Upper lobe of left lung (tissue), 6 donors: ENCODE results near the gene ACTA2. TPM values are rescaled to one million over a fixed set of nuclear protein-coding genes. Genes with fewer than 3 reads are reported as not detected.

Experiments used
- ATAC-seq, 2 donors: fragments of 200-7000 bp; cut with Tn5 transposase; one replicate each; pipeline ENCODE4 v1.9.1; 2022; ENCODE audit warnings: mild to moderate bottlenecking in 2 of 2, moderate library complexity in 2 of 2; ENCODE audit not compliant: low FRiP score in 2 of 2
- DNase-seq, 2 donors: peaks; one replicate each; pipeline ENCODE4 v3.0.0-alpha.2; 2019 to 2020
- H3K27ac ChIP-seq, 4 donors: fragments of 200-600 bp; sonication (generic); one replicate each; pipeline ENCODE4 v1.5.1; 2016 to 2019
- H3K27me3 ChIP-seq, 4 donors: fragments of 200-600 bp; sonication (generic); one replicate each; pipeline ENCODE4 v1.5.1; 2017 to 2019
- H3K36me3 ChIP-seq, 4 donors: fragments of 200-600 bp; sonication (generic); one replicate each; pipeline ENCODE4 v1.5.1; 2016 to 2019
- H3K4me1 ChIP-seq, 4 donors: fragments of 200-600 bp; sonication (generic); one replicate each; pipeline ENCODE4 v1.5.1; 2018 to 2019
- H3K4me3 ChIP-seq, 4 donors: fragments of 200-600 bp; sonication (generic); one replicate each; pipeline ENCODE4 v1.5.1; 2017 to 2019; ENCODE audit warnings: mild to moderate bottlenecking in 2 of 4, moderate library complexity in 1 of 4
- H3K9me3 ChIP-seq, 4 donors: fragments of 200-600 bp; sonication (generic); one replicate each; pipeline ENCODE4 v1.5.1; 2018 to 2019
- EP300 ChIP-seq, 4 donors: sonication (generic); formaldehyde crosslinking; IDR thresholded peaks; one replicate each; pipeline ENCODE4 v1.5.1; 2017; ENCODE audit warnings: antibody characterized with exemption in 4 of 4, control low read depth in 2 of 4
- POLR2A ChIP-seq, 4 donors: fragments of 450-650 bp; IDR thresholded peaks; one replicate each; pipeline ENCODE4 v1.5.1; 2016 to 2017; ENCODE audit warnings: antibody characterized with exemption in 4 of 4, mild to moderate bottlenecking in 2 of 4
- POLR2AphosphoS5 ChIP-seq, 2 donors: sonication (generic); formaldehyde crosslinking; IDR thresholded peaks; one replicate each; pipeline ENCODE4 v1.5.1; 2017; ENCODE audit warnings: antibody characterized with exemption in 2 of 2
- WGBS, 2 donors: methylation state at CpG; one replicate each; pipeline ENCODE4 v1.1.5; 2017 to 2018; 5-methylcytosine and 5-hydroxymethylcytosine counted together
- total RNA-seq, 6 donors: library from RNA; depleted of rRNA in 4 of 6; stranded (reverse); fragments of >200 nt in 4 of 6; gene quantifications; one replicate each; pipeline versions ENCODE4 v1.1.0 to v1.2.1, GENCODE V29; 2016 to 2021
- TF ChIP-seq, protein P1 (sequence below), 6 experiments: fragments of 450-650 bp in 4 of 6; fragments of 200-600 bp in 2 of 6; sonication (generic) in 2 of 6; IDR thresholded peaks; one replicate each; pipeline ENCODE4 v1.5.1; 2016 to 2019; ENCODE audit warnings: antibody characterized with exemption in 6 of 6
- donor health status: DM: no; HTN: no; CAD: no; lungs with moderate emphysema.
- donor health status: DM: no; HTN: yes; CAD: no; lungs with severe emphysema.

The ACTA2 gene
- total RNA-seq: 100 to 1,000 TPM in 5 of 6 donors, 10 to 100 TPM in 1; 94.3 to 328 (median 186) TPM

DNA sequence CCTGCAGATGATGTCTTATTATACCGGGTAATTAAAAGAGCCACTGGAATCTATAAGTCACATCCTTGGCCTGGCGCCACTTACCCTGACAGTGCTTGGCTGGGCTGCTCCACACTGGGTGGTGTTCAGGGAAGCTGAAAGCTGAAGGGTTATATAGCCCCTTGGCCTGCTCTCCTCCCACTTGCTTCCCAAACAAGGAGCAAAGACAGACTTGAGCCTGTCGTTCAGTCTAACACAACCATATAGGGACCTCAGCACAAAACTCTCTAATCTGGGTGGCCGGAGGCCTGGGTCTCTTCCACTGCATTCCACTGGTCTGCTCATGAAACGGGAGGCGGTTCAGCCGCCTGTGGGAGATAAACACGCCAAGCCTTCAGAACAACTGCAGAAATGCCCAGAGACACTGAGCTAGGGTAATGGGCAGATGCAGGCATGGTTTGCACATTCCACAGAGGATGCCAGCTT lies at the start of gene ACTA2:
Gene ACTA2, minus strand, starts transcription at position 127 of the 465 bp plus-strand sequence. CDS start 3,843 bp downstream, outside the sequence.
- H3K4me1 ChIP-seq: no peaks in the 10 kb centered on the region
- peak in 1 of 2 donors; percentile 20 for ATAC-seq
- peak within 1 kb of the TSS; percentile 21 to 61 (median 54) for H3K27ac ChIP-seq
- H3K27me3 ChIP-seq: no peaks in the 10 kb centered on the region
- peak within 1 kb of the TSS; percentile 2 to 33 (median 28) for H3K4me3 ChIP-seq
- no peaks in the 10 kb centered on the region for H3K9me3 ChIP-seq
- no peaks in the 10 kb centered on the region for H3K36me3 ChIP-seq
- TF ChIP-seq EP300 (IDR thresholded peaks at IDR 0.05) (no peak), POLR2AphosphoS5 (IDR thresholded peaks at IDR 0.05) (peak in 1 of 2 donors; percentile 60), POLR2A (IDR thresholded peaks at IDR 0.05) (no peak)
- TF ChIP-seq, protein P1, sequence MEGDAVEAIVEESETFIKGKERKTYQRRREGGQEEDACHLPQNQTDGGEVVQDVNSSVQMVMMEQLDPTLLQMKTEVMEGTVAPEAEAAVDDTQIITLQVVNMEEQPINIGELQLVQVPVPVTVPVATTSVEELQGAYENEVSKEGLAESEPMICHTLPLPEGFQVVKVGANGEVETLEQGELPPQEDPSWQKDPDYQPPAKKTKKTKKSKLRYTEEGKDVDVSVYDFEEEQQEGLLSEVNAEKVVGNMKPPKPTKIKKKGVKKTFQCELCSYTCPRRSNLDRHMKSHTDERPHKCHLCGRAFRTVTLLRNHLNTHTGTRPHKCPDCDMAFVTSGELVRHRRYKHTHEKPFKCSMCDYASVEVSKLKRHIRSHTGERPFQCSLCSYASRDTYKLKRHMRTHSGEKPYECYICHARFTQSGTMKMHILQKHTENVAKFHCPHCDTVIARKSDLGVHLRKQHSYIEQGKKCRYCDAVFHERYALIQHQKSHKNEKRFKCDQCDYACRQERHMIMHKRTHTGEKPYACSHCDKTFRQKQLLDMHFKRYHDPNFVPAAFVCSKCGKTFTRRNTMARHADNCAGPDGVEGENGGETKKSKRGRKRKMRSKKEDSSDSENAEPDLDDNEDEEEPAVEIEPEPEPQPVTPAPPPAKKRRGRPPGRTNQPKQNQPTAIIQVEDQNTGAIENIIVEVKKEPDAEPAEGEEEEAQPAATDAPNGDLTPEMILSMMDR (IDR thresholded peaks at IDR 0.05): no peak
- WGBS, 2 donors: 84 to 85% methylated on average over 8 of the region's 8 CpGs
- DNase-seq: no peak

DNA sequence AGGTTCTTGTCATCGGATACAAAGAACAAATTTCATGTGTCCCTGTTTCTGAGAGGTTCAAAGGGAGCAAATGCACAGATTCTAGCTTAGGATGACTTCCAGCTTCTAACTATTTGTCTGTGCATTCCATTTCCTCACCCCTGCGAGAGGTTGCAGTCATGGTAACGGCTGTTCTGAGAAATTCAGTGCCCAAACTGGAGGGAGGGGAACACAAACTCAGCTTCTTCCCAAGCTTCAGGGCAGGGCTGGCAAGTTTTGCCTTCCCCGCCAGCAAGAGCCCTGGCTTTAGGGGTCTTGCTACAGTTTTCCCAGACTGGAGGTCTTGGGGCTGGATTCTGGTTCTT lies 49.1 kb upstream of the ACTA2 start:
- Histone ChIP-seq H3K4me3 (peak overlapping the region in 1 of 4 donors; percentile 21), H3K27me3 (no peaks in the 10 kb centered on the region), H3K9me3 (no peaks in the 10 kb centered on the region), H3K27ac (peak overlapping the region; percentile 27 to 77 (median 61)), H3K36me3 (peaks cover 0 to 39% (median 9%) of the 10 kb centered on the region in 4 donors), H3K4me1 (peaks cover 16 to 48% (median 39%) of the 10 kb centered on the region in 4 donors)
- TF ChIP-seq, protein P1 (IDR thresholded peaks at IDR 0.05): no peak
- TF ChIP-seq POLR2AphosphoS5 (IDR thresholded peaks at IDR 0.05) (no peak), POLR2A (IDR thresholded peaks at IDR 0.05) (no peak)
- DNase-seq (no peak), ATAC-seq (no peak)
- 43 to 57% methylated on average over 4 of the region's 4 CpGs for WGBS, 2 donors

DNA sequence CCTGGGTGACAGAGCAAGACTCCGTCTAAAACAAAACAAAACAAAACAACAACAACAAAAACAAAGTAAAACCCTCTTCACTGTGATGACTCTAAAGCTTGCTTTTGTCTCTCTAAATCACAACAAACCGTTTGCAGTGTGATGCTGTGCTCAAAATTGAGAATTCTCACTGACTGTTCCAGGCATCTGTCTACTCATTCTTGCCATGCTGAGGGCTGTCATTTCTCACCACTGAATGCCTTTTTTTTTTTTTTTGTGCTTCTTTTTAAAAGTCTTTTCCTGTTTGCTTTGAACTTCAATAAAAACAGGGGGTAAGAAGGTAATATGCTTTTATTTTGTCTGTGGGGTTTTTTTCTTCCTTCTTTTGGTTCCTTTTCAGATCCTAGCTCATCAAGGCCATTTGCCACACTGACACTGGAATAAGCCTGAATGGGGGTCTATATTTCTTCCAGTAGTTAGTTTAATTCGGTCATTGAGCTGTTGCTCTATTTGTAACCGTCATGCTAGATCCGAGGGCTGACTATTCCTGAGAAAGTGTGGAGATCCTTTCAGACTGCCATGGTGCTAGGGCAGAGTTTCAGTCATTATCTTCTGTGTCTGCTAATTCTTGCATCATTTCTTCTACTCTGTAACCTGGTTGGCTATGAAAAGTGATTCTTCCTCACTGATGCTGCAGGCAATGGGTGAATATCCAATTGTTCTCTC lies 48.6 kb upstream of the ACTA2 start:
- WGBS, 2 donors: 54 to 63% methylated on average over 5 of the region's 5 CpGs
- Histone ChIP-seq H3K27ac (peak overlapping the region; percentile 27 to 77 (median 61)), H3K4me1 (peaks cover 16 to 50% (median 41%) of the 10 kb centered on the region in 4 donors), H3K27me3 (no peaks in the 10 kb centered on the region), H3K36me3 (peaks cover 0 to 34% (median 9%) of the 10 kb centered on the region in 4 donors), H3K4me3 (peak overlapping the region in 1 of 4 donors; percentile 21), H3K9me3 (no peaks in the 10 kb centered on the region)
- DNase-seq (no peak), ATAC-seq (peak in 1 of 2 donors; percentile 33)
- TF ChIP-seq POLR2A (IDR thresholded peaks at IDR 0.05): no peak
- TF ChIP-seq, protein P1 (IDR thresholded peaks at IDR 0.05): no peak

DNA sequence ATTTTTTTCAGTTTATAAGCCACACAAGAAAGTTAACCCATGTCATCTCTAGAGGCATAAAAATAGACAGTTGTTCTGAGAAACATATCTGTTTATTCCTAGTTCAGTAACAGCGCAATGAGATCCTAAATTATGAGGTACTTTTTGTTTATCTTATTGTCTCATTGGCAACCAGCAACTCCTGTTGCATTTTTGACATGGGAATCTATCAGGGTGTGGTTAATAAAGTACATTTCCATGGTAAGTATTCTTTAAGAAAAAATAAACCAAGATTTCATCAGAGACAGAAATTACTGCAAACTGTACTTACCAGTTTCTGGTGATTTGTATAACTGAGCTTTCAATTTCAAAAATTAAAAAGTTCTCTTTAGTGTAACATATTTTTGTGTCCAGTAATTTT lies 47.1 kb upstream of the ACTA2 start:
- H3K4me1 ChIP-seq: peaks cover 26 to 65% (median 49%) of the 10 kb centered on the region in 4 donors

More for the DNA sequence above, 47.1 kb upstream of the ACTA2 start:
- WGBS, 2 donors: 29 to 33% methylated on average over 1 of the region's 1 CpG
- Histone ChIP-seq H3K27me3 (no peaks in the 10 kb centered on the region), H3K4me3 (peak overlapping the region in 1 of 4 donors; percentile 4), H3K36me3 (peaks cover 0 to 19% (median 9%) of the 10 kb centered on the region in 4 donors), H3K9me3 (no peaks in the 10 kb centered on the region), H3K27ac (peak overlapping the region; percentile 27 to 77 (median 64))
- DNase-seq (no peak), ATAC-seq (peak in 1 of 2 donors; percentile 72)
- TF ChIP-seq, protein P1 (IDR thresholded peaks at IDR 0.05): no peak
- TF ChIP-seq POLR2A (IDR thresholded peaks at IDR 0.05) (no peak), EP300 (IDR thresholded peaks at IDR 0.05) (no peak), POLR2AphosphoS5 (IDR thresholded peaks at IDR 0.05) (no peak)
